Left colon (tissue), 2 donors: Measurements from ENCODE around the gene ABCF3. TPM values are rescaled to one million over a fixed set of nuclear protein-coding genes. Genes with fewer than 3 reads are reported as not detected.
A peak's percentile ranks its signal among the peaks of the same experiment; 100 is the strongest.

Source experiments
- ATAC-seq: fragments of 200-7000 bp; cut with Tn5 transposase; one replicate; pipeline ENCODE4 v1.9.1; 2020; ENCODE audit warnings: mild to moderate bottlenecking, moderate library complexity
- DNase-seq, 2 donors: peaks; one replicate each; pipeline ENCODE4 v3.0.0-alpha.2; 2020
- intact Hi-C, 2 donors: fragments of 100-400 bp; cut with DNase I in 1 of 2; cut with micrococcal nuclease in 1 of 2; formaldehyde crosslinking; loops; one replicate each; pipeline versions ENCODE4 v1.11.2 to v1.14.0; 2022; cut with DNase I, micrococcal nuclease
- total RNA-seq, 2 donors: library from RNA; stranded (reverse); fragmentation: NEBNext Ultra II Directional; extraction: Animal tissue kit (Norgen Biotek cat#: 25700); gene quantifications; one replicate each; pipeline ENCODE4 v1.2.1, GENCODE V29; 2021
- donor health status: DM: no; HTN: no; CAD: no.
- donor health status: DM: yes; HTN: yes; CAD: no.

The ABCF3 gene
- total RNA-seq, 2 donors from 2014 or later = 56.1 to 69.2 TPM

GRCh38 chr3:184181596-184181995 lies 4.4 kb upstream of the ABCF3 start:
- no peak for ATAC-seq
- intact Hi-C loops = no loop called here

DNA sequence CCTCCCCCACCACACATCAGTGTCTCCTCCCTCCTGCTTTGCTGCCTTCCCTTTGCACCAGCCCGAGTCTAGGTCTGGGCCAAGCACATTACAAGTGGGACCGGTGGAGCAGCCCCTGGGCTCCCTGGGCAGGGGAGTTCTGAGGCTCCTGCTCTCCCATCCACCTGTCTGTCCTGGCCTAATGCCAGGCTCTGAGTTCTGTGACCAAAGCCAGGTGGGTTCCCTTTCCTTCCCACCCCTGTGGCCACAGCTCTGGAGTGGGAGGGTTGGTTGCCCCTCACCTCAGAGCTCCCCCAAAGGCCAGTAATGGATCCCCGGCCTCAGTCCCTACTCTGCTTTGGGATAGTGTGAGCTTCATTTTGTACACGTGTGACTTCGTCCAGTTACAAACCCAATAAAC lies 2.3 kb upstream of the ABCF3 start:
- intact Hi-C loops = no loop called here
- ATAC-seq (no peak), DNase-seq (no peak)

More at GRCh38 chr3:184181596-184181995, 4.4 kb upstream of the ABCF3 start:
- no peak for DNase-seq

DNA sequence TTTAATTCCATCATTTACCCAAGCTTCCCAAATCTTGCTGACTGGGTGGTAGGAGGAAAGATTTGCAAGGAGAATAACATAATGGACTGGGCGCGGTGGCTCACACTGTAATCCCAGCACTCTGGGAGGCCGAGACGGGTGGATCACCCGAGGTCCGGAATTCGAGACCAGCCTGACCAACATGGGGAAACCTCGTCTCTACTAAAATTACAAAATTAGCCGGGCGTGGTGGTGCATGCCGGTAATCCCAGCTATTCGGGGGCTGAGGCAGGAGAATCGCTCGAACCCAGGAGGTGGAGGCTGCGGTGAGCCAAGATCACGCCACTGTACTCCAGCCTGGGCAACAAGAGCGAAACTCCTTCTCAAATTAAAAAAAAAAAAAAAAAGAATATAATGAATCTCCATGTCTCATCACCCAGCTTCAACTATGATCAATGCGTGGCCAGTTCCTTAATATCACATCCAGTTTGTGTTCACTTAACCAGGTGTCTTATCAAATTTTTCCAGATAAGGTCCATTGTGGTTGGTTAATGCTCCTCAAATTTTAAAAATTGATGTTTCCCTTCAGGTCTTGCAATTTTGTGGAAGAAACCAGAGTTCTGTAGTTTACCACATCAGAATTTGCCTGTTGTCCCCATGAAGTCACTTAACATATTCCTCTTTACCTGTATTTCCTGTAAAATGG lies 1.3 kb upstream of the ABCF3 start:
- intact Hi-C loops = no loop called here
- DNase-seq = no peak
- no peak for ATAC-seq

GRCh38 chr3:184185461-184186183 lies 377 bp upstream of the ABCF3 start:
- intact Hi-C loops = no loop called here
- DNase-seq = peak; percentile 99
- ATAC-seq = peak; percentile 95

GRCh38 chr3:184186902-184187207 lies 856 bp downstream of the ABCF3 start:
- intact Hi-C loops = no loop called here

GRCh38 chr3:184188080-184188479 lies 2.1 kb downstream of the ABCF3 start:
- intact Hi-C loops = no loop called here

More at GRCh38 chr3:184186902-184187207, 856 bp downstream of the ABCF3 start:
- no peak for DNase-seq
- ATAC-seq = no peak

DNA sequence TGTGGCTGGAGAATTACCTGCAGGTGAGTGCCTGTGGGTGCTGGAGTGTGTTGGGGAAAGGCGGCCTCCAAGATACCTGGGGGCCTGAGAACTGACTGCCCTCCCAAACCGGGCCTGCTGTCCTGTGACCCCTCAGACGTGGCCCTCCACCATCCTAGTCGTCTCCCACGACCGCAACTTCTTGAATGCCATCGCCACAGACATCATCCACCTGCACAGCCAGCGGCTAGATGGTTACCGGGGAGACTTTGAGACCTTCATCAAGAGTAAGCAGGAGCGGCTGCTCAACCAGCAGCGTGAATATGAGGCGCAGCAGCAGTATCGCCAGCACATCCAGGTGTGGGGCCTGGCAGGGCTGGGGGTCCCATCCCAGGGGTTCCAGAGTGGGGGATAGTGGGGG lies 3.4 kb downstream of the ABCF3 start:
- ATAC-seq (no peak), DNase-seq (no peak)
- intact Hi-C loops = no loop called here

More at GRCh38 chr3:184188080-184188479, 2.1 kb downstream of the ABCF3 start:
- no peak for DNase-seq
- no peak for ATAC-seq

DNA sequence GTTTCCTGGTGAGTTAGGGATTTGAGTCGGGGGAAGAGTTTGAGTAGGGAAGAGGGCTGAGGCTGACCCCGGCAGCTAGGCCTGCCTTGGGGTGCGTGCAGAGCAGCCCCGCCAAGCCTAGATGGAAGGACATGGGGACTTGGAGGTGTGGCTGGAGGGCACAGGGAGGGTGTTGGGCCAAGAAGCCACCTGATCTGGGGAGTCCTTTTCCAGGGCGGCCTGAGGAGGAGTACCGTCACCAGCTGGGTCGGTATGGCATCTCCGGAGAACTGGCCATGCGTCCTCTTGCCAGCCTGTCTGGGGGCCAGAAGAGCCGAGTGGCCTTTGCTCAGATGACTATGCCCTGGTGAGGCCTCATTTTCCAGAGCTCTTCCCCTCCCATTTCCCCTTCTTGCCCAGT lies 6.9 kb downstream of the ABCF3 start:
- ATAC-seq (no peak), DNase-seq (no peak)
- intact Hi-C loops = no loop called here

DNA sequence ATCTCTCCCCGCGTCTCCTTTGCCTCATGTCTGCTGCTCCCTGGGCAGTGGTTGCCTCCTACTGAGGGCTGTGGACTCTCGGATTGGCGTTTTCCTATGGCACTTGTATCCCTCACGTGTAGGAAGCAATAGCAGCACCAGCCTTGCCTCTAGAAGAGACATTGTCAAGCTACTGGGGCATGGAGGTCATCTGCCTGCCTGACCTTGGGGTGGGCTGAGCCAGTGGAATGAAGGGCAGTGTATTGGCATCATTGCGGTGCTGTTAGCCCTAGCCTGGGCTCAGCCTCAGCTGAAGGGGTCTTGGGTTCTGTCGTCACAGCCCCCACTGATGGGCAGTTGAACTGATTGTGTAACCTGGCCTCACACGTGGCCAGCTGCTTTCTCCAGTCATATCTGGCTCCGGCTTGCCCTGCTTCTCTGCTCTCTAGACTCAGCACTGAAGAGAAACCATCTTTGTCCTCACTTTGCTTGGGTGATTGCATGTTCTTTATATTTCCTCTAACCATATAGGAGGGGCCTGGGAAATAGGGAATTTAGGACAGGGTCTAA lies 8.1 kb downstream of the ABCF3 start:
- DNase-seq = no peak
- intact Hi-C loops = no loop called here
- no peak for ATAC-seq

DNA sequence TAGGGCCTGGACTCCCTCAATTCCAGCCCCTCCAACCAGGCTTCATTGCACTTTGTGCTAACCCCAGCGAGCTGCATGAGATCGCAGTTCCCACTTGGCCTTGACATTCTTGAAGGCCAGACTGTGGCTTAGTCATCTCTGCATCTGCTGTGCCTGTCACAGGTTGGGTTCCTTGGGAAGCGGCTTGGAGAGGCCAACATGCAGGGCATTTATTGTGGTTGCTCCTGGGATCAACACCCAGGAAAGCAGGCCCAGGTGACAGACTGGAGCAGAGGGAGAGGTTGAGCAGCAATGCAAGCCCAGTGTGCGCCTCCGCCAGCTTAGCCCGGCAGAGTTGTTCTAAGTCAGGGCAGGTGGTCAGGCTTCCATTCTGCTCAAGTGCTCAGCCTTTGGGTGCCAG lies 10.5 kb downstream of the ABCF3 start:
- intact Hi-C loops = no loop called here
- ATAC-seq (peak; percentile 12), DNase-seq (no peak)

DNA sequence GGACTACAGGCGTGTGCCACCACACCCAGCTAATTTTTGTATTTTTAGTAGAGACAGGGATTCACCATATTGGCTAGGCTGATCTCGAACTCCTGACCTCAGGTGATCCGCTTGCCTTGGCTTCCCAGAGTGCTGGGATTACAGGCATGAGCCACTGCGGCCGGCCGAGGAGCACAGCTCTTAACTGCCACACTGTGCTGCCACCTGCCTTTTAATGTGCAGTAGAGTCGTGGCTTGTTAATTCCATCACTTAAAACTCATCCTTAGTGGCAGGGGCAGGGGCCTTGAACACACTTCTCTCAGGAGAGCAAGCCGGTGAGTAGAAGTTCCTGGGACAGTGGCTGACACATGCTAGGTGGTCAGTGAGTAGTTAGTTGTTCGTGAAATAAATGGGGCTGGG lies 12.5 kb downstream of the ABCF3 start:
- ATAC-seq (no peak), DNase-seq (no peak)
- intact Hi-C loops = no loop called here

- intact Hi-C loops = no loop called here
- ATAC-seq (no peak), DNase-seq (no peak)
Measured at GRCh38 chr3:184200825-184201224, 14.8 kb downstream of the ABCF3 start.

GRCh38 chr3:184203526-184203925 lies 17.5 kb downstream of the ABCF3 start:
- no peak for DNase-seq
- ATAC-seq = no peak
- intact Hi-C loops = no loop called here

- DNase-seq (no peak), ATAC-seq (no peak)
- intact Hi-C loops = no loop called here
Measured at GRCh38 chr3:184209146-184209923, 23.3 kb downstream of the ABCF3 start.

- DNase-seq (no peak), ATAC-seq (no peak)
- intact Hi-C loops = no loop called here
Measured at GRCh38 chr3:184211297-184211696, 25.3 kb downstream of the ABCF3 start.

GRCh38 chr3:184211718-184212117 lies 25.7 kb downstream of the ABCF3 start:
- DNase-seq (no peak), ATAC-seq (no peak)
- intact Hi-C loops = no loop called here

- intact Hi-C loops = no loop called here
- DNase-seq (no peak), ATAC-seq (no peak)
Measured at GRCh38 chr3:184218814-184219213, 32.8 kb downstream of the ABCF3 start.

DNA sequence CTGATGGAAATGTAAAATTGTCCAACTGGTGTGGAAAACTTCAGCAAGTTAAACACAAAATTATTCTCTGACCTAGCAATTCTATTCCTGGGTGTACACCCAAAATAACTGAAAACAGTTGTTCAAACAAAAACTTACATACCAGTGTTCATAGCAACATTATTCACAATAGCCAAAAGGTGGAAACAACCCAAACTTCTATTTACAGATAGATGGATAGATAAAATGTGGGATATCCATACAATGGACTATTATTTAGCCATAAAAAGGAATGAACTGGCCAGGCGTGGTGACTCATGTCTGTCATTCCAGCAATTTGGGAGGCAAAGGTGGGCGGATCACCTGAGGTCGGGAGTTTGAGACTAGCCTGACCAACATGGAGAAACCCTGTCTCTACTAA lies 36.5 kb downstream of the ABCF3 start:
- no peak for DNase-seq
- ATAC-seq = no peak
- intact Hi-C loops = no loop called here

DNA sequence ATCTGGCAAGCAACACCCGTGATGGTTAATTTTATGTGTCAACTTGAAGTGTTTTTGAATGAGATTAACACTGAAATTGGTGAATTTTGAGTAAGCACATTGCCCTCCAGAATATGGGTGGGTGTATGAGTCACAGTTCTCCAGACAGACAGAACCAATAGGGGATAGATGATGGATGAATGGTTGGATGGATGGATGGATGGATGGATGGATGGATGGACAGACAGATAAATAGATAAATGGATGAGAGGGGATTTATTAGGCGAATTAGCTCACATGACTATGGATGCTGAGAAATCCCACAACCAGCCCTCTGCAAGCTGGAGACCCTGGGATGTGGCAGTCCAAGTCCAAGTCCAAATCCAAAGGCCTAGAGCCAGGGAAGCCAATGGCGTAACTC lies 37.9 kb downstream of the ABCF3 start:
- DNase-seq (no peak), ATAC-seq (no peak)
- intact Hi-C loops = no loop called here

DNA sequence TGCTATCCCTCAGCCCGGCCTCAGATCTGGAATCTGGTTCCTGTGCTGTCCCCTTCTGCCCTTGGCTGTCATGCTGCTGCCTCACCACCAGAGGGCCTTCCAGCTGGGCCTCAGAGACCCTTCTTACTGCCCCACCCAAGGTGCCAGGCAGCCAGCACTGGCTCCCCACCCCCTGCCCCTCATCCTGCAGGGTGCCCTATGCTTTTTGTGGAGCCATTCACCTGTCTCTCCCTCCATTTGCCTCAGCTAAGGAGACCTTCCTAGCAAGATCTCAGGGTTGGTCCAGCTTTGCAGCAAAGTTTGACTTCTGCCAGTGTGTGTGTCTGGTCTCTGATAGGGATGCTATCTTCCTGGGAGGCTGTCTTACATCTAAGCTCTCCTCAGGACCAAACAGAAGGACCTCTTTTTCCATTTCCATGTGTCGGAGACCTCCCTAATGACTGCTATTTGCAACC lies 41.5 kb downstream of the ABCF3 start:
- ATAC-seq (peak; percentile 44), DNase-seq (no peak)
- intact Hi-C loops = no loop called here
